DND-41 (cell line): ENCODE results near the gene ATP10A.

ENCODE experiments used
- ATAC-seq: fragments of 200-7000 bp; cut with Tn5 transposase; 3 replicates; pipeline ENCODE4 v1.9.1; 2021; ENCODE audit warnings: low read depth; ENCODE audit not compliant: insufficient read depth
- DNase-seq: peaks from one replicate; pipeline ENCODE4 v3.0.0-alpha.2; 2020
- H2AFZ ChIP-seq: 2 replicates; pipeline ENCODE4 v1.6.0; 2012; ENCODE audit warnings: low read depth, low read length
- H3K27ac ChIP-seq: 2 replicates; pipeline ENCODE4 v1.5.1; 2012; ENCODE audit warnings: low read length, inconsistent platforms
- H3K27me3 ChIP-seq: fragments of 200-600 bp; sonication (generic); 2 replicates; pipeline ENCODE4 v1.6.0; 2012; ENCODE audit warnings: low read length, mild to moderate bottlenecking, inconsistent platforms; ENCODE audit not compliant: insufficient read depth, poor library complexity
- H3K36me3 ChIP-seq: 2 replicates; pipeline ENCODE4 v1.5.1; 2012; ENCODE audit warnings: low read length, inconsistent platforms; ENCODE audit not compliant: insufficient read depth
- H3K4me1 ChIP-seq: 2 replicates; pipeline ENCODE4 v1.5.1; 2012; ENCODE audit warnings: mild to moderate bottlenecking, low read length; ENCODE audit not compliant: insufficient read depth
- H3K4me2 ChIP-seq: 2 replicates; pipeline ENCODE4 v1.6.0; 2012; ENCODE audit warnings: mild to moderate bottlenecking, moderate library complexity, low read length, inconsistent platforms; ENCODE audit not compliant: insufficient read depth
- H3K4me3 ChIP-seq, 2 experiments: fragments of 200-600 bp in 1 of 2; shearing (Covaris generic) in 1 of 2; 2 replicates each; pipeline ENCODE4 v1.5.1; 2012 to 2016; ENCODE audit warnings: inconsistent platforms in 2 of 2, low read length in 2 of 2, mild to moderate bottlenecking in 2 of 2, low read depth in 1 of 2, moderate library complexity in 1 of 2
- H3K79me2 ChIP-seq: 2 replicates; pipeline ENCODE4 v1.6.0; 2012; ENCODE audit warnings: low read length, inconsistent platforms; ENCODE audit not compliant: insufficient read depth
- H3K9ac ChIP-seq: 2 replicates; pipeline ENCODE4 v1.6.0; 2012; ENCODE audit warnings: low read depth, mild to moderate bottlenecking, inconsistent platforms, low read length, moderate library complexity
- H3K9me3 ChIP-seq: 2 replicates; pipeline ENCODE4 v1.5.1; 2012; ENCODE audit warnings: low read length, moderate library complexity, mild to moderate bottlenecking, inconsistent platforms; ENCODE audit not compliant: insufficient read depth, severe bottlenecking
- H4K20me1 ChIP-seq: 2 replicates; pipeline ENCODE4 v1.6.0; 2012; ENCODE audit warnings: low read length; ENCODE audit not compliant: insufficient read depth
- EZH2 ChIP-seq: IDR thresholded peaks from 3 replicates; pipeline ENCODE4 v1.6.1; 2012; ENCODE audit warnings: borderline replicate concordance, low read depth, mild to moderate bottlenecking, moderate library complexity, low read length, inconsistent platforms; ENCODE audit not compliant: severe bottlenecking
- TF ChIP-seq, protein P1 (sequence below): IDR thresholded peaks from 2 replicates; pipeline ENCODE4 v1.5.1; 2012; ENCODE audit warnings: borderline replicate concordance, low read length, moderate library complexity, mild to moderate bottlenecking; ENCODE audit not compliant: poor library complexity, severe bottlenecking; ENCODE audit errors: extremely low read depth

ATP10A gene

DNA sequence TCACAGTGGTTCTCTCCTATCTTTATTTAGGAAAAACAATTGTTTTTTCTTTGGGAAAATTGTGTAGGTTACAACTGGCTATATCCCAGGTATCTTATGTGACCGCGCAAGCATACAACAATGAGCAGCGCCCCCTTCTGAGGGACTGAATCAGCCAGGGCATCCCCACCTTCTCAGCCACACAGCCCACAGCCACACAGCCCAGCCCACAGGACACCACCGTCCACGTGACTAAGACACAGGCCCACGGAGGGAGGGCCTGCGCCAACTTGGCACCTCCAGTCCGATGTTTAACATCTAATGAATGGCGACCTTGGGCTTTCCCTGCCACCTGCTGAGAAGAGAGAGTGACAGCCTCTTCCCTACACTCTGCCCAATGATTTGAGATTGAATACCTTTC, 68.1 kb downstream of the ATP10A start:
- no peaks in the 10 kb centered on the region for H4K20me1 ChIP-seq
- H3K4me2 ChIP-seq = no peak overlapping the region
- H2AFZ ChIP-seq = no peak overlapping the region
- H3K9me3 ChIP-seq = no peaks in the 10 kb centered on the region
- H3K4me1 ChIP-seq = no peaks in the 10 kb centered on the region
- no peak overlapping the region for H3K27ac ChIP-seq
- no peaks in the 10 kb centered on the region for H3K79me2 ChIP-seq
- DNase-seq (no peak), ATAC-seq (no peak)
- no peaks in the 10 kb centered on the region for H3K36me3 ChIP-seq
- no peak for TF ChIP-seq EZH2
- TF ChIP-seq, protein P1, sequence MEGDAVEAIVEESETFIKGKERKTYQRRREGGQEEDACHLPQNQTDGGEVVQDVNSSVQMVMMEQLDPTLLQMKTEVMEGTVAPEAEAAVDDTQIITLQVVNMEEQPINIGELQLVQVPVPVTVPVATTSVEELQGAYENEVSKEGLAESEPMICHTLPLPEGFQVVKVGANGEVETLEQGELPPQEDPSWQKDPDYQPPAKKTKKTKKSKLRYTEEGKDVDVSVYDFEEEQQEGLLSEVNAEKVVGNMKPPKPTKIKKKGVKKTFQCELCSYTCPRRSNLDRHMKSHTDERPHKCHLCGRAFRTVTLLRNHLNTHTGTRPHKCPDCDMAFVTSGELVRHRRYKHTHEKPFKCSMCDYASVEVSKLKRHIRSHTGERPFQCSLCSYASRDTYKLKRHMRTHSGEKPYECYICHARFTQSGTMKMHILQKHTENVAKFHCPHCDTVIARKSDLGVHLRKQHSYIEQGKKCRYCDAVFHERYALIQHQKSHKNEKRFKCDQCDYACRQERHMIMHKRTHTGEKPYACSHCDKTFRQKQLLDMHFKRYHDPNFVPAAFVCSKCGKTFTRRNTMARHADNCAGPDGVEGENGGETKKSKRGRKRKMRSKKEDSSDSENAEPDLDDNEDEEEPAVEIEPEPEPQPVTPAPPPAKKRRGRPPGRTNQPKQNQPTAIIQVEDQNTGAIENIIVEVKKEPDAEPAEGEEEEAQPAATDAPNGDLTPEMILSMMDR = no peak
- H3K4me3 ChIP-seq = no peak overlapping the region
- H3K9ac ChIP-seq = no peak overlapping the region
- no peaks in the 10 kb centered on the region for H3K27me3 ChIP-seq

DNA sequence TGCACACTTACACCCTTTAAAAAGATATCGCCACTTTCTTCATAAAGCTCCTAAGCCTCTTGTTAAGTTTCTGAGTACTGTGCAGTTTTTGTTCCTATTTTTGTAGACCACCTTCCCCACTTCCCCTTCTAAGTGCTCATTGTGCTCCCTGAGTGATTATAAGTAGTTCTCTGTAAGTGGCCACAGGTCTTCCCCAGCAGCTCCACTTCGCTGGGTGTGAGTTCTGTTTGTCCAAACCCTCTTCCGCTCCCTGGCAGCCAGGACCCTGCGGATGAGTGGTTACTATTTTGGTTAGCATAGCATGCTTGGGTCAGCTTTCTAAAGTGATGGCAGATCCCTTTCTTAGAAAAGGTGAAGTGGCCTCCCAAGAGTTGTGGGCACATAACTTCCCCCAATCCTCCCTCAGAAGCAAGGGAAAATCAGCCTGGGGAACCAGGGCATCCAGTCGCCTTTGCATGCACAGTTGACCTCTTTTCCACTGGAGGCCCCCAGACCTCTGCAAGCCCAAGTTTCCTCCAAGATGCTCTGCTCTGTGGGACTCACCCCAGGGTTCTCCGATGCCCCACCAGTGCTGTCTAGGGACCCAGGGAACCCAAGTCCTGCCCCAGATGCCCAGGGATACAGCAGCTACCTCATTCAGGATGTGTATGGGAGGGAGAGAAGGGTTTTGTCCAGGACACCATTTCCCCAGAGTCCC, 69.6 kb downstream of the ATP10A start:
- Histone ChIP-seq H3K4me1 (no peaks in the 10 kb centered on the region), H3K36me3 (no peaks in the 10 kb centered on the region), H3K4me3 (no peak overlapping the region), H3K4me2 (no peak overlapping the region), H2AFZ (no peak overlapping the region), H3K79me2 (no peaks in the 10 kb centered on the region), H3K27me3 (no peaks in the 10 kb centered on the region), H3K9ac (no peak overlapping the region), H4K20me1 (no peaks in the 10 kb centered on the region), H3K9me3 (no peaks in the 10 kb centered on the region), H3K27ac (no peak overlapping the region)
- DNase-seq (no peak), ATAC-seq (no peak)
- no peak for TF ChIP-seq EZH2
- TF ChIP-seq, protein P1 = no peak

DNA sequence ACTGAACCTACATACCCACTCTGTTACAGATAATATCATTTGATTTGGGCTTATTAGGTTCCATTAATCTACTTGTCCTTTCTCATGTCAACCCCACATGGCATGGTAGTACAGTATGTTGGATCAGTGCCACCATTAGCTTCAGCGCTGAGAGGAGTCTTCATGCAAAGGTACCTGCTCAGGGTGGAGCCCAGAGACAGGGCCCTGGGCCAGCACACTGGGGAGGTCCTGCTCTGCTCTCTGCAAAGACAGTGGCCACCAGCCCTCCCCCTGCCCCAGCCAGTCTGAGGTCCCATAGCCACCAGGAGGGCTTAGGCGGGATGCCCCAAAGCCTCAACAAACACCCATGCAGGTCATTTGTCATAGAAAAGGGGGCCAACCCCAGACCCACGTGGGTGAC, 71.0 kb downstream of the ATP10A start:
- Histone ChIP-seq H3K79me2 (no peaks in the 10 kb centered on the region), H3K4me1 (no peaks in the 10 kb centered on the region), H3K27ac (no peak overlapping the region), H4K20me1 (no peaks in the 10 kb centered on the region), H3K4me2 (no peak overlapping the region), H3K27me3 (no peaks in the 10 kb centered on the region), H3K36me3 (no peaks in the 10 kb centered on the region), H2AFZ (no peak overlapping the region), H3K9ac (no peak overlapping the region), H3K9me3 (no peaks in the 10 kb centered on the region), H3K4me3 (no peak overlapping the region)
- TF ChIP-seq, protein P1 = no peak
- no peak for TF ChIP-seq EZH2
- no peak for ATAC-seq
- DNase-seq = no peak
